ENCODE results near the gene LAMB3. TPM values are rescaled to one million over a fixed set of nuclear protein-coding genes. Genes with fewer than 3 reads are reported as not detected.

The LAMB3 gene
- total RNA-seq, 4 donors from 2014 or later = 0.17 to 1.0 (median 0.52) TPM

GRCh38 chr1:209630383-209631225, 21.6 kb downstream of the LAMB3 start:
- peaks cover 34 to 38% (median 37%) of the 10 kb centered on the region in 4 donors for H3K4me1 ChIP-seq
- DNase-seq (ENCODE audit: extremely low spot score) = no peak
- 55% methylated on average over 6 of the region's 17 CpGs for WGBS
- H3K36me3 ChIP-seq = no peaks in the 10 kb centered on the region
- no peaks in the 10 kb centered on the region for H3K9me3 ChIP-seq
- intact Hi-C loops (cut with DNase I) = loop anchor here (5.0 kb wide), 1 partner anchor 57 kb away; no protein-coding TSS in a partner anchor
- no peak overlapping the region for H3K4me3 ChIP-seq
- no peaks in the 10 kb centered on the region for H3K27me3 ChIP-seq
- TF ChIP-seq POLR2AphosphoS5 (IDR thresholded peaks at IDR 0.05) = no peak
- no peak for TF ChIP-seq POLR2A (IDR thresholded peaks at IDR 0.05; ENCODE audit: low read depth)
- TF ChIP-seq EP300 (IDR thresholded peaks at IDR 0.05) = no peak
- TF ChIP-seq CTCF (IDR thresholded peaks at IDR 0.05) = no peak
- no peak overlapping the region for H3K27ac ChIP-seq (replicated peaks in 1 of 4)

- H3K9me3 ChIP-seq = no peaks in the 10 kb centered on the region
- H3K36me3 ChIP-seq = no peaks in the 10 kb centered on the region
- TF ChIP-seq POLR2A (IDR thresholded peaks at IDR 0.05; ENCODE audit: low read depth) (no peak), CTCF (IDR thresholded peaks at IDR 0.05) (no peak), EP300 (IDR thresholded peaks at IDR 0.05) (no peak), POLR2AphosphoS5 (IDR thresholded peaks at IDR 0.05) (no peak)
- intact Hi-C loops (cut with DNase I) = loop anchor here (5.0 kb wide), 1 partner anchor 57 kb away; no protein-coding TSS in a partner anchor
- H3K4me1 ChIP-seq = peaks cover 39 to 46% (median 44%) of the 10 kb centered on the region in 4 donors
- H3K4me3 ChIP-seq = no peak overlapping the region
- DNase-seq (ENCODE audit: extremely low spot score) = no peak
- no peaks in the 10 kb centered on the region for H3K27me3 ChIP-seq
- no peak overlapping the region for H3K27ac ChIP-seq (replicated peaks in 1 of 4)
- 95% methylated on average over 9 of the region's 11 CpGs for WGBS
These were observed 22.4 kb downstream of the LAMB3 start for GRCh38 chr1:209629621-209630382.

- no peak for DNase-seq (ENCODE audit: extremely low spot score)
- H3K36me3 ChIP-seq = no peaks in the 10 kb centered on the region
- H3K9me3 ChIP-seq = no peaks in the 10 kb centered on the region
- H3K4me1 ChIP-seq = peaks cover 39 to 46% (median 44%) of the 10 kb centered on the region in 4 donors
- TF ChIP-seq EP300 (IDR thresholded peaks at IDR 0.05) (no peak), CTCF (IDR thresholded peaks at IDR 0.05) (no peak), POLR2AphosphoS5 (IDR thresholded peaks at IDR 0.05) (no peak), POLR2A (IDR thresholded peaks at IDR 0.05; ENCODE audit: low read depth) (no peak)
- 89% methylated on average over 7 of the region's 7 CpGs for WGBS
- H3K27ac ChIP-seq (replicated peaks in 1 of 4) = no peak overlapping the region
- intact Hi-C loops (cut with DNase I) = no loop called here
- no peak overlapping the region for H3K4me3 ChIP-seq
- H3K27me3 ChIP-seq = no peaks in the 10 kb centered on the region
These were observed 23.5 kb downstream of the LAMB3 start for GRCh38 chr1:209628618-209629299.

DNA sequence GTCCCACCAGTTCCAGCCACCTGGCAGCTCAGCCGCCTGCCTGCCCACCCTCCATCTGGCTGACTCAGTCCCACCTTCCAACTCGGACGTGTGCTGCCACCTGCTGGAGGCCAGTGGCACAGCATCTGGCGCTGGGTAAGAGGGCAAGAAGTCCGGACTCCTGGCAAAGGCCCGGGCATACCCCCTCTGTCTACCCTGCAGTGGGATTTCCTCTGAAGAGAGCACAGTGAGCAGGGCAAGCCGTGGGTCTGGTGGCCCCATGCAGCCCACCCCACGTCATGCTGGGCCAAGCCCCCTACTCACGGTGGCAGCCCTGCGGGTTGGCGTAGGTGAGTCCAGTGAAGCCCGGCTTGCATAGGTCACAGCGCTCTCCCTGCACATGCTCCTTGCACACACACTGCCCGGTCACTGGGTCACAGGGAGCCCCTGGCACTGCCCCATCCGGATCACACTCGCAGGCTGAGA, 24.5 kb downstream of the LAMB3 start:
- 30% methylated on average over 7 of the region's 16 CpGs for WGBS
- no peak overlapping the region for H3K27ac ChIP-seq (replicated peaks in 1 of 4)
- peaks cover 39 to 46% (median 44%) of the 10 kb centered on the region in 4 donors for H3K4me1 ChIP-seq
- H3K27me3 ChIP-seq = no peaks in the 10 kb centered on the region
- intact Hi-C loops (cut with DNase I) = loop anchor here (2.0 kb wide), 1 partner anchor 49 kb away; no protein-coding TSS in a partner anchor
- no peaks in the 10 kb centered on the region for H3K9me3 ChIP-seq
- no peaks in the 10 kb centered on the region for H3K36me3 ChIP-seq
- no peak overlapping the region for H3K4me3 ChIP-seq
- TF ChIP-seq CTCF (IDR thresholded peaks at IDR 0.05) = peak; percentile 89 to 99 (median 94)
- no peak for TF ChIP-seq POLR2AphosphoS5 (IDR thresholded peaks at IDR 0.05)
- TF ChIP-seq EP300 (IDR thresholded peaks at IDR 0.05) = no peak
- DNase-seq (ENCODE audit: extremely low spot score) = no peak
